Uterus (tissue), 4 donors: ENCODE measurements around the gene MLLT6. TPM values are rescaled to one million over a fixed set of nuclear protein-coding genes. Genes with fewer than 3 reads are reported as not detected.

Source experiments
- DNase-seq, 2 donors: peaks; one replicate each; pipeline ENCODE4 v3.0.0-alpha.2; 2019 to 2020
- H3K27ac ChIP-seq, 2 donors: fragments of 200-600 bp; sonication (generic); 1 replicate in 1 of 2; 2 replicates in 1 of 2; pipeline ENCODE4 v1.5.1; 2016 to 2018
- H3K27me3 ChIP-seq, 2 donors: fragments of 200-600 bp; sonication (generic); one replicate each; pipeline ENCODE4 v1.5.1; 2018 to 2019; ENCODE audit warnings: control low read depth in 1 of 2
- H3K36me3 ChIP-seq, 2 donors: fragments of 200-600 bp; sonication (generic); one replicate each; pipeline ENCODE4 v1.5.1; 2019; ENCODE audit warnings: control low read depth in 1 of 2
- H3K4me1 ChIP-seq, 2 donors: fragments of 200-600 bp; sonication (generic); one replicate each; pipeline ENCODE4 v1.5.1; 2018 to 2019; ENCODE audit warnings: control low read depth in 1 of 2
- H3K4me3 ChIP-seq, 2 donors: fragments of 200-600 bp; sonication (generic); 1 replicate in 1 of 2; 2 replicates in 1 of 2; pipeline ENCODE4 v1.5.1; 2018 to 2019; ENCODE audit warnings: mild to moderate bottlenecking in 1 of 2
- H3K9me3 ChIP-seq, 2 donors: fragments of 200-600 bp; sonication (generic); one replicate each; pipeline ENCODE4 v1.5.1; 2019; ENCODE audit warnings: control low read depth in 1 of 2
- CTCF ChIP-seq, 4 experiments: fragments of 200-600 bp in 2 of 4; fragments of 450-650 bp in 2 of 4; sonication (generic) in 2 of 4; IDR thresholded peaks; one replicate each; pipeline ENCODE4 v1.5.1; 2016 to 2019; ENCODE audit warnings: antibody characterized with exemption in 4 of 4, mild to moderate bottlenecking in 2 of 4, moderate library complexity in 1 of 4
- POLR2A ChIP-seq, 2 donors: fragments of 450-650 bp; IDR thresholded peaks; one replicate each; pipeline ENCODE4 v1.6.1; 2016; ENCODE audit warnings: antibody characterized with exemption in 2 of 2, mild to moderate bottlenecking in 1 of 2, moderate library complexity in 1 of 2
- intact Hi-C: fragments of 100-400 bp; cut with DNase I; formaldehyde crosslinking; loops from one replicate; pipeline ENCODE4 v1.15.1; 2023; ENCODE audit warnings: low total_unique reads
- total RNA-seq, 4 donors: library from RNA; depleted of rRNA in 3 of 4; stranded (reverse); fragments of >200 nt in 3 of 4; gene quantifications; one replicate each; pipeline versions ENCODE4 v1.1.0 to v1.2.4, GENCODE V29; 2014 to 2023
- donor health status: DM: yes; HTN: yes; CAD: no.

The MLLT6 gene
- total RNA-seq, 4 donors from 2014 or later: 32.3 to 218 (median 60.3) TPM

GRCh38 chr17:38701504-38702165 is 3.4 kb upstream of the MLLT6 start:
- Histone ChIP-seq H3K27me3 (no peaks in the 10 kb centered on the region), H3K27ac (peak overlapping the region; percentile 94 to 95), H3K36me3 (no peaks in the 10 kb centered on the region), H3K4me3 (peak overlapping the region; percentile 84 to 93), H3K4me1 (no peaks in the 10 kb centered on the region), H3K9me3 (no peaks in the 10 kb centered on the region)
- intact Hi-C loops: no loop called here
- DNase-seq: no peak
- no peak for TF ChIP-seq POLR2A (IDR thresholded peaks at IDR 0.05)
- TF ChIP-seq CTCF (IDR thresholded peaks at IDR 0.05): no peak

- Histone ChIP-seq H3K27ac (peak overlapping the region; percentile 94 to 95), H3K4me1 (peaks cover 0 to 6% of the 10 kb centered on the region in 2 donors), H3K36me3 (no peaks in the 10 kb centered on the region), H3K4me3 (peak overlapping the region; percentile 84 to 93), H3K27me3 (no peaks in the 10 kb centered on the region), H3K9me3 (no peaks in the 10 kb centered on the region)
- intact Hi-C loops: no loop called here
- peak; percentile 85 to 88 for DNase-seq
- peak in 1 of 4 experiments; percentile 6 for TF ChIP-seq CTCF (IDR thresholded peaks at IDR 0.05)
- TF ChIP-seq POLR2A (IDR thresholded peaks at IDR 0.05): peak; percentile 25 to 85
These were observed 2.7 kb upstream of the MLLT6 start for GRCh38 chr17:38702166-38702915.

- intact Hi-C loops: no loop called here
- Histone ChIP-seq H3K4me3 (peak overlapping the region; percentile 84 to 93), H3K4me1 (peaks cover 0 to 6% of the 10 kb centered on the region in 2 donors), H3K27ac (peak overlapping the region; percentile 94 to 95), H3K9me3 (no peaks in the 10 kb centered on the region), H3K27me3 (no peaks in the 10 kb centered on the region), H3K36me3 (no peaks in the 10 kb centered on the region)
- TF ChIP-seq CTCF (IDR thresholded peaks at IDR 0.05) (no peak), POLR2A (IDR thresholded peaks at IDR 0.05) (no peak)
- no peak for DNase-seq
These were observed 1.9 kb upstream of the MLLT6 start for GRCh38 chr17:38702916-38703741.

- TF ChIP-seq CTCF (IDR thresholded peaks at IDR 0.05) (no peak), POLR2A (IDR thresholded peaks at IDR 0.05) (peak in 1 of 2 donors; percentile 25)
- DNase-seq: peak; percentile 79 to 80
- H3K27ac ChIP-seq: peak overlapping the region; percentile 94 to 95
- no peaks in the 10 kb centered on the region for H3K9me3 ChIP-seq
- H3K27me3 ChIP-seq: no peaks in the 10 kb centered on the region
- peak overlapping the region; percentile 84 to 93 for H3K4me3 ChIP-seq
- peaks cover 0 to 6% of the 10 kb centered on the region in 2 donors for H3K4me1 ChIP-seq
- intact Hi-C loops: no loop called here
- H3K36me3 ChIP-seq: no peaks in the 10 kb centered on the region
These were observed 1.1 kb upstream of the MLLT6 start for GRCh38 chr17:38703742-38704605.
